ENCODE data around the gene PCAT7.

GRCh38 chr9:94567271-94567670 lies 12.4 kb downstream of the PCAT7 start:
- TF ChIP-seq CTCF (IDR thresholded peaks at IDR 0.05; ENCODE audit: insufficient read depth, low read depth, low read length) (no peak), EZH2 (IDR thresholded peaks at IDR 0.05; ENCODE audit: insufficient read depth, low read length) (no peak)

Measured in astrocyte (in vitro differentiated cells and primary cell).